DOHH2 (cell line): ENCODE results near the gene ZSWIM1.

Source experiments
- H3F3A ChIP-seq: fragments of 200-600 bp; sonication (generic), shearing (Covaris generic); 2 replicates; pipeline ENCODE4 v1.6.0; 2016; ENCODE audit warnings: antibody characterized with exemption, mild to moderate bottlenecking; ENCODE audit not compliant: control insufficient read depth, insufficient read depth
- H3K27ac ChIP-seq: fragments of 200-600 bp; sonication (generic); 2 replicates; pipeline ENCODE4 v1.5.1; 2014; ENCODE audit warnings: low read depth, mild to moderate bottlenecking, low read length, moderate library complexity
- H3K27me3 ChIP-seq: fragments of 200-600 bp; sonication (generic); 2 replicates; pipeline ENCODE4 v1.6.1; 2014; ENCODE audit warnings: mild to moderate bottlenecking, low read length, mixed read lengths; ENCODE audit not compliant: control insufficient read depth
- H3K36me3 ChIP-seq: fragments of 200-600 bp; sonication (generic); 2 replicates; pipeline ENCODE4 v1.6.1; 2014; ENCODE audit warnings: mild to moderate bottlenecking, low read length, moderate library complexity, mixed read lengths; ENCODE audit not compliant: control insufficient read depth
- H3K4me1 ChIP-seq: fragments of 200-600 bp; sonication (generic); 2 replicates; pipeline ENCODE4 v1.6.1; 2014; ENCODE audit warnings: mild to moderate bottlenecking, low read length, mixed read lengths; ENCODE audit not compliant: control insufficient read depth
- H3K4me2 ChIP-seq: fragments of 200-600 bp; sonication (generic); 2 replicates; pipeline ENCODE4 v1.6.0; 2014; ENCODE audit warnings: mild to moderate bottlenecking, low read length, moderate library complexity
- H3K4me3 ChIP-seq: fragments of 200-600 bp; sonication (generic); 2 replicates; pipeline ENCODE4 v1.5.1; 2014; ENCODE audit warnings: mild to moderate bottlenecking, low read length, mixed read lengths
- H3K79me2 ChIP-seq: fragments of 200-600 bp; sonication (generic); 2 replicates; pipeline ENCODE4 v1.6.1; 2014; ENCODE audit warnings: mild to moderate bottlenecking, low read length, mixed read lengths; ENCODE audit not compliant: control insufficient read depth
- H3K9me2 ChIP-seq: fragments of 200-600 bp; sonication (generic); replicated peaks from 2 replicates; pipeline ENCODE4 v1.6.1; 2014; ENCODE audit warnings: mild to moderate bottlenecking, low read length, mixed read lengths; ENCODE audit not compliant: control insufficient read depth
- H3K9me3 ChIP-seq: fragments of 200-600 bp; sonication (generic); 2 replicates; pipeline ENCODE4 v1.6.1; 2014; ENCODE audit warnings: antibody characterized with exemption, low read length, mixed read lengths; ENCODE audit not compliant: control insufficient read depth, insufficient read depth
- H4K20me1 ChIP-seq: fragments of 200-600 bp; sonication (generic); 2 replicates; pipeline ENCODE4 v1.6.0; 2014; ENCODE audit warnings: low read depth, mild to moderate bottlenecking, antibody characterized with exemption, low read length, moderate library complexity; ENCODE audit not compliant: control insufficient read depth, insufficient read depth
- EZH2phosphoT487 ChIP-seq: fragments of 200-600 bp; sonication (generic); IDR thresholded peaks from 2 replicates; pipeline ENCODE4 v1.6.1; 2017; ENCODE audit warnings: borderline replicate concordance, mild to moderate bottlenecking, antibody characterized with exemption, low read length, moderate library complexity, mixed read lengths
- TF ChIP-seq, protein P1 (sequence below): fragments of 200-600 bp; sonication (generic); IDR thresholded peaks from one replicate; pipeline ENCODE4 v1.5.1; 2014; ENCODE audit warnings: antibody characterized with exemption, mild to moderate bottlenecking, low read depth, low read length; ENCODE audit not compliant: poor library complexity, severe bottlenecking

ZSWIM1 gene

DNA sequence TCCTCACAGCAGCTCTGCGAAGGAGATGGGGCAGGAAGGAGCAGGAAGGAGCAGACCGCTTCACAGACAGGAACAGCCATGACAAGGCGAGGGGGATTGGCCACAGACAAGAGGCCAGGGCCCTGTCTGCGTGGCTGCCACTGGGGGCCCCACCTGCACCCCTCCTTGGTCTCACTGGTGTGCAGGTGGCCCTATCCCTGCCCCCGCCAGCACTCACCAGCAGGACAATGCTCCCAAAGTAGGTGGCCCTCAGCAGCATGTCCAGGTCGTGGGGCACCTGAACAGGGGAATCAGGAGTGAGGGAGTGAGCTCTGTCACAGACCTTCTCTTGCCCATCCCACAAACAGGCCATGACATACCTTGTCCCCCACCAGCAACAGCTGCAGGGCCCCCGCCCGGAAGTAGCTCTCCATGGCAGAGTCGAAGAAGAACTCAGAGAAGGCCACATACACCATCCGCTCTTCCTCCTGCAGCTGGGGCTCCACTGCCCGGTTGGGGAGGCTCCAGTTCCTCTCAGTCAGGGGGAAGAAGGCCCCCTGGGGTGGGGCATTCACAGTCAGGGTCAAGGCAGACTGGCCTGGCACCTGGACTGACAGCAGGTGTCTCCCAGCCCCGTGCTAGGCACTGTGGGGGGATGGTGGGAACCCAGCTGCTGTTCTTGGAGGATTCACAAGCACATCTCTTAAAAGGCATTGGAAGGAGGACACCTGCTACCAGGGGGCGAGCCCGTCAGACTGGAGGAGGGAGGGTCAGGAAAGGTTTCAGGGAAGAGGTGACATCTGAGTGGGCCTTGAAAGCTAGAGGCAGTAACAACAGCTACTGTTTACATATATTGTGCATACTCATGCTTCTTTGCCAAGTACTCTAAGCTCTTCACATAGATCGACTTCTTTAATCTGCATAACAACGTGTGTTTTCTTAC, 23.8 kb downstream of the ZSWIM1 start:
- no peaks in the 10 kb centered on the region for H3K9me2 ChIP-seq
- no peaks in the 10 kb centered on the region for H3K79me2 ChIP-seq
- TF ChIP-seq, protein P1, sequence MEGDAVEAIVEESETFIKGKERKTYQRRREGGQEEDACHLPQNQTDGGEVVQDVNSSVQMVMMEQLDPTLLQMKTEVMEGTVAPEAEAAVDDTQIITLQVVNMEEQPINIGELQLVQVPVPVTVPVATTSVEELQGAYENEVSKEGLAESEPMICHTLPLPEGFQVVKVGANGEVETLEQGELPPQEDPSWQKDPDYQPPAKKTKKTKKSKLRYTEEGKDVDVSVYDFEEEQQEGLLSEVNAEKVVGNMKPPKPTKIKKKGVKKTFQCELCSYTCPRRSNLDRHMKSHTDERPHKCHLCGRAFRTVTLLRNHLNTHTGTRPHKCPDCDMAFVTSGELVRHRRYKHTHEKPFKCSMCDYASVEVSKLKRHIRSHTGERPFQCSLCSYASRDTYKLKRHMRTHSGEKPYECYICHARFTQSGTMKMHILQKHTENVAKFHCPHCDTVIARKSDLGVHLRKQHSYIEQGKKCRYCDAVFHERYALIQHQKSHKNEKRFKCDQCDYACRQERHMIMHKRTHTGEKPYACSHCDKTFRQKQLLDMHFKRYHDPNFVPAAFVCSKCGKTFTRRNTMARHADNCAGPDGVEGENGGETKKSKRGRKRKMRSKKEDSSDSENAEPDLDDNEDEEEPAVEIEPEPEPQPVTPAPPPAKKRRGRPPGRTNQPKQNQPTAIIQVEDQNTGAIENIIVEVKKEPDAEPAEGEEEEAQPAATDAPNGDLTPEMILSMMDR: no peak
- TF ChIP-seq EZH2phosphoT487: no peak
- H3K9me3 ChIP-seq: no peaks in the 10 kb centered on the region
- H3F3A ChIP-seq: no peaks in the 10 kb centered on the region
- no peaks in the 10 kb centered on the region for H3K36me3 ChIP-seq
- no peak overlapping the region for H3K4me2 ChIP-seq
- no peaks in the 10 kb centered on the region for H4K20me1 ChIP-seq
- peaks cover 13% of the 10 kb centered on the region for H3K4me1 ChIP-seq
- no peaks in the 10 kb centered on the region for H3K27me3 ChIP-seq
- H3K4me3 ChIP-seq: no peak overlapping the region
- no peak overlapping the region for H3K27ac ChIP-seq

DNA sequence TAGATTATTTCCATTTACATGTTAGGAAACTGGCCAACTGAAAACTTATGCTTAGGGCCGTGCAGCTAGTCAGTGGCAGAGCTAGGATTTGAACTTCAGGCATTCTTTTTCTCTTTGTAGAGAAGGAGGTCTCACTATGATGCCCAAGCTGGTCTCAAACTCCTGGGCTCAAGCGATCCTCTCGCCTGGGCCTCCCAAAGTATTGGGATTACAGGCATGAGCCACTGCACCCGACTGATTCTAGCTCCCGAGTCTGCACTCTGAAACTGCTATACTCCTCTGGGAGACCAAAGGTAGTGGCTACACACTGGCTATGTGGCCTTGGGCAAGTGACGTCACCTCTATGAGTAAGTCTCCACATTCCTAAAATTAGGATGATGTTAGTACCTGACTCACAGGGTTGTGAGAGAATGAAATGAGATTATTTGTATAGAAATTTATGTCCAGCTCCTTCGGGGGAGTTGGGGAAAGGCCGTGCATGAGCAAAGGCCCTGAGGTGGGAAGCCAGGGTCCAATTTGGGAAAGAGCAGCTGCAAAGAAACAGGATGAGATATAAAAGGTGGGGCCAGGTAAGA, 24.6 kb downstream of the ZSWIM1 start:
- H3K4me3 ChIP-seq: no peak overlapping the region
- H4K20me1 ChIP-seq: no peaks in the 10 kb centered on the region
- H3K9me3 ChIP-seq: no peaks in the 10 kb centered on the region
- H3K4me2 ChIP-seq: no peak overlapping the region
- H3K79me2 ChIP-seq: no peaks in the 10 kb centered on the region
- H3K36me3 ChIP-seq: no peaks in the 10 kb centered on the region
- no peak overlapping the region for H3K27ac ChIP-seq
- TF ChIP-seq, protein P1: no peak
- TF ChIP-seq EZH2phosphoT487: no peak
- H3K9me2 ChIP-seq: no peaks in the 10 kb centered on the region
- no peaks in the 10 kb centered on the region for H3F3A ChIP-seq
- no peaks in the 10 kb centered on the region for H3K27me3 ChIP-seq
- peaks cover 20% of the 10 kb centered on the region for H3K4me1 ChIP-seq

DNA sequence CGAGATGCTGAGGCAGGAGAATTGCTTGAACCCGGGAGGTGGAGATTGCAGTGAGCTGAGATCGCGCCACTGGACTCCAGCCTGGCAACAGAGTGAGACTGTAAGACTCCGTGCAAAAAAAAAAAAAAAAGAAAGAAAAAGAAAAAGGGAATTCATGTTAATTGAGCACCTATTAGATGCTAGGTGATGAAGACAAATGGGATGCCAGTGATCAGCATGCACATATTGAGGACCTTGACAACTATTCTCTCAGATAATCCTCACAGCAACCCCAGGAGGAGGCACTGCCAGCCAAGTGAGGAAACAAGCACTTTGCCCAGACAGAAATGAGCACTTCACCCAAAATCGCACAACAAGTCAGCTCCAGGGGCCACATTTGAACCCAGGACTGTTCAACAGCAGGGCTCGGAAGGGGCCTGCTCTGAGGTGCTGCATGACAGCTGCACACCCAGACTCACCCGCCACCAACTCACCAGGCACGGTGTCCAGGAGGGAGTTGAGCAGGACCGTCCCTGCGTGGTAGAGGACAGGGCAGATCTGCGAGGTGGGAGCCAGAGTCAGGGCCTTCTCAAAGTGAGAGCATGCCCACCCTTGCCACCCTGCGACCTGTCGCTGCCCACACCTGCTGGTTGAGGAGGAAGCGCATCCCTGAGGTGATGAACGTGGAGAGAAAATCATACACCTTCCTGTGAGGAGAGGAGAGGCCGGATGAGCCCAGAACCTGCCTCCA, 26.4 kb downstream of the ZSWIM1 start:
- Histone ChIP-seq H3K9me2 (no peaks in the 10 kb centered on the region), H3K9me3 (no peaks in the 10 kb centered on the region), H3K4me2 (no peak overlapping the region), H3K36me3 (no peaks in the 10 kb centered on the region), H3K79me2 (no peaks in the 10 kb centered on the region), H3K27me3 (peaks cover 10% of the 10 kb centered on the region), H3F3A (no peaks in the 10 kb centered on the region), H3K4me3 (no peak overlapping the region), H3K27ac (no peak overlapping the region), H4K20me1 (no peaks in the 10 kb centered on the region), H3K4me1 (peaks cover 21% of the 10 kb centered on the region)
- no peak for TF ChIP-seq EZH2phosphoT487
- TF ChIP-seq, protein P1: no peak
